ENCODE data around the gene CCL19. TPM values are rescaled to one million over a fixed set of nuclear protein-coding genes. Genes with fewer than 3 reads are reported as not detected.
"Not testable (repeated sequence)": the region's sequence is repeated elsewhere in the genome, so short reads cannot be mapped to it uniquely, and the experiment has no call there.

CCL19 gene
- total RNA-seq (ENCODE audit: low replicate concordance), result not detected in 2 replicates

DNA sequence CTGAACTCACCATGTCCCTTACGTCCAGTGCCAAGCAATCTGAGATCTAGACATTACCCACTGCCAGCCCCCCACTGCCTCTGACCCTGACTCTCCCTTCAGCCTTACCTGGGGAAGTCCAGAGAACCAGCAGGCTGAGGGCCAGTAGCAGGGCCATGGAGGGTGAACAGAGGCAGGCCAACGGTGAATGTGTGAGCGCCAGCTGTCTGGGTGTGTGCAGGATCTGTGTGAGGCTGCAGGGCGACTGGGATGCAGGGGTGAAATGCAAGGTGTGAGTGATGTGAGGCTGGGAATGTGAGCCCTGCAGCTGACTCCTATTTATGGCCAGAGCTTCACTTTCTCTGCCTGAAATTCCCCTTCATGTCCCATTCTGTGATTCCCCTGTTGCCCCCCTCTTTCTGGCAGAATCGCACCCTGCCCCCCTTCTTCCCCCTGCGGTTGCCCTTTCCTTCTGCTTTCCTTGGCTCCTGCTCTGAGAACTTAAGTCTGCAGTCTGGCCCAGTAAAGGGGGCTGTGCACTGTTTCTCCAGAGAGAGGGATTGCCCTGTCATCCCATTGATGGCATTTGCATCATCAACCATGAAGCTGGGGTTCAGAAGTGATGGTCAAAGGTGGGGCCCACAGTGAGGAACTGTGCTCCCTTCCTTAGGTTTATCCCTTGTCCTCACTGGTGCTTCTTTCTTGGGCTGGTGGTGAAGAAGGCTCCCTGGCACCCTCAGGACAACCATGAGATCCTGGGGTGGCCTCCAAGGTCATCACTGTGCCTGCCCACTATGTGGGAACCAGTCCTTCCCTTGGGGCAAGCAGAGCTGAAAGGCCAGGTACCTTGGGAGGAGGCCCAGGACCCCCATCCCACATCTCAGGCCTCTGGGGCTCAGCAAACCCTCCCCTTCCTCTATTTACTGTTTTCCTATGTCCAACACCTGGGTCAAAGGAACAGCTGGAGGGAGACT, at the start of gene CCL19:
Gene CCL19, minus strand, starts transcription at position 294 of the 953 bp plus-strand sequence. Its CDS starts 137 bp downstream, at position 157.
- no peak within 1 kb of the TSS for H3K9ac ChIP-seq
- H3K9me3 Mint-ChIP-seq, result peaks cover 3% of the 10 kb centered on the region
- no peak within 1 kb of the TSS for H3K4me3 Mint-ChIP-seq

DNA sequence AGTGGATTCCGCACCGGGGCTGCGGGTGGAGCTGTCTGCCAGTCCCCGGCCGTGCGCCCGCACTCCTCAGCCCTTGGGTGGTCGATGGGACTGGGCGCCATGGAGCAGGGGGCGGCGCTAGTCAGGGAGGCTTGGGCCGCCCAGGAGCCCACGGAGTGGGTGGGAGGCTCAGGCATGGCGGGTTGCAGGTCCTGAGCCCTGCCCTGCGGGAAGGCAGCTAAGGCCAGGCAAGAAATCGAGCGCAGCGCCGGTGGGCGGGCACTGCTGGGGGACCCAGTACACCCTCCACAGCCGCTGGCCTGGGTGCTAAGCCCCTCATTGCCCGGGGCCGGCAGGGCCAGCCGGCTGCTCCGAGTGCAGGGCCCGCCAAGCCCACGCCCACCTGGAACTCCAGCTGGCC, 49.1 kb upstream of the CCL19 start:
- H3K4me3 ChIP-seq; H3K9ac ChIP-seq; H2AFZ ChIP-seq (replicated peaks); H3K36me3 Mint-ChIP-seq; H3K36me3 ChIP-seq; H3F3A ChIP-seq (ENCODE audit: low read depth); H3K4me2 ChIP-seq; H3K9me3 Mint-ChIP-seq; H3K27ac Mint-ChIP-seq; H3K4me3 Mint-ChIP-seq; H3K79me2 ChIP-seq (ENCODE audit: low read depth); DNase-seq (ENCODE audit: low spot score); H3K27me3 Mint-ChIP-seq (ENCODE audit: insufficient read depth, low read depth); H3K27ac ChIP-seq; H3K4me1 Mint-ChIP-seq; H4K20me1 ChIP-seq (ENCODE audit: low read depth); H3K4me1 ChIP-seq; H3K9me3 ChIP-seq (ENCODE audit: low read depth); H3K27me3 ChIP-seq: not testable (repeated sequence)

More for the DNA sequence above, at the start of gene CCL19:
- TF ChIP-seq EZH2phosphoT487 (IDR thresholded peaks at IDR 0.05) (no peak), EZH2 (IDR thresholded peaks at IDR 0.05) (no peak)
- TF ChIP-seq, protein P1, sequence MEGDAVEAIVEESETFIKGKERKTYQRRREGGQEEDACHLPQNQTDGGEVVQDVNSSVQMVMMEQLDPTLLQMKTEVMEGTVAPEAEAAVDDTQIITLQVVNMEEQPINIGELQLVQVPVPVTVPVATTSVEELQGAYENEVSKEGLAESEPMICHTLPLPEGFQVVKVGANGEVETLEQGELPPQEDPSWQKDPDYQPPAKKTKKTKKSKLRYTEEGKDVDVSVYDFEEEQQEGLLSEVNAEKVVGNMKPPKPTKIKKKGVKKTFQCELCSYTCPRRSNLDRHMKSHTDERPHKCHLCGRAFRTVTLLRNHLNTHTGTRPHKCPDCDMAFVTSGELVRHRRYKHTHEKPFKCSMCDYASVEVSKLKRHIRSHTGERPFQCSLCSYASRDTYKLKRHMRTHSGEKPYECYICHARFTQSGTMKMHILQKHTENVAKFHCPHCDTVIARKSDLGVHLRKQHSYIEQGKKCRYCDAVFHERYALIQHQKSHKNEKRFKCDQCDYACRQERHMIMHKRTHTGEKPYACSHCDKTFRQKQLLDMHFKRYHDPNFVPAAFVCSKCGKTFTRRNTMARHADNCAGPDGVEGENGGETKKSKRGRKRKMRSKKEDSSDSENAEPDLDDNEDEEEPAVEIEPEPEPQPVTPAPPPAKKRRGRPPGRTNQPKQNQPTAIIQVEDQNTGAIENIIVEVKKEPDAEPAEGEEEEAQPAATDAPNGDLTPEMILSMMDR (IDR thresholded peaks at IDR 0.05), result no peak
- no peak within 1 kb of the TSS for H3K27ac Mint-ChIP-seq
- DNase-seq (ENCODE audit: low spot score), result no peak
- Histone ChIP-seq H3K79me2 (ENCODE audit: low read depth) (no peaks in the 10 kb centered on the region), H2AFZ (replicated peaks) (no peak within 1 kb of the TSS), H3K4me1 (peaks cover 4% of the 10 kb centered on the region), H3K27ac (no peak within 1 kb of the TSS), H3F3A (ENCODE audit: low read depth) (no peaks in the 10 kb centered on the region), H4K20me1 (ENCODE audit: low read depth) (no peaks in the 10 kb centered on the region), H3K4me2 (no peak within 1 kb of the TSS), H3K4me3 (no peak within 1 kb of the TSS), H3K27me3 (no peaks in the 10 kb centered on the region), H3K36me3 (no peaks in the 10 kb centered on the region), H3K9me3 (ENCODE audit: low read depth) (no peaks in the 10 kb centered on the region)
- peaks cover 6% of the 10 kb centered on the region for H3K27me3 Mint-ChIP-seq (ENCODE audit: insufficient read depth, low read depth)
- H3K36me3 Mint-ChIP-seq, result peaks cover 4% of the 10 kb centered on the region
- H3K4me1 Mint-ChIP-seq, result peaks cover 18% of the 10 kb centered on the region

DNA sequence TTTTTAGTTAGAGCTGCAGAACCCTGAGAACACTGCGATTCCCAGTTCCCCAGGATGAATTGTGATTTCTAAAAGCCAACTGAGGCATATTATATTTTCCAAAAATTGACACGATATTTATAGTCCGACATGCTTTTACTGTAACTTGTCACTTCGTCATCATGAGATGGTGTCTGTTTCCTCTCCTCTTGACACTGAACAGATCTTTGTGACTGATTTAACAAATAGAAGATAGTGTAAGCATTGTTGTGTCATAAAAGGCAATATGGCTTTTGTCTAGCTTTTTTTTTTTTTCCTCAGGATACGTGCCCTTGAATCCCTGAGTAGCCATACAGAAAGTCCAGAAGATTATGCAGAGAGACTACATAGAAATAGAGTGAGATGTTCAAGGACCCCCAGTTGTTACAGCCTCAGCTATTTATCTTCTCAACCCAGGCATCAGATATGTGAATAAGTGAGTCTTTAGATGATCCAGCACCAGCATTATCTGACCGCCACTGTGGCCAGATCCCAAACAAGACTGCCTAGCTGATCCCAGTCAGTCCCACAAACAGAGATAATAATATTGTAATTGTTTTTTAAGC, 46.7 kb upstream of the CCL19 start:
- no peak for DNase-seq (ENCODE audit: low spot score)
- TF ChIP-seq, protein P1 (IDR thresholded peaks at IDR 0.05), result no peak
- TF ChIP-seq EZH2phosphoT487 (IDR thresholded peaks at IDR 0.05) (no peak), EZH2 (IDR thresholded peaks at IDR 0.05) (no peak)
- H3K27ac Mint-ChIP-seq, result no peak overlapping the region
- H3K4me3 Mint-ChIP-seq, result no peak overlapping the region
- Histone ChIP-seq H3K9me3 (ENCODE audit: low read depth) (no peaks in the 10 kb centered on the region), H3K27ac (no peak overlapping the region), H3K79me2 (ENCODE audit: low read depth) (no peaks in the 10 kb centered on the region), H3K36me3 (no peaks in the 10 kb centered on the region), H4K20me1 (ENCODE audit: low read depth) (no peaks in the 10 kb centered on the region), H2AFZ (replicated peaks) (no peak overlapping the region), H3K4me3 (no peak overlapping the region), H3K9ac (no peak overlapping the region), H3K4me1 (no peaks in the 10 kb centered on the region), H3F3A (ENCODE audit: low read depth) (no peaks in the 10 kb centered on the region), H3K4me2 (no peak overlapping the region), H3K27me3 (no peaks in the 10 kb centered on the region)
- H3K36me3 Mint-ChIP-seq, result no peaks in the 10 kb centered on the region
- no peaks in the 10 kb centered on the region for H3K4me1 Mint-ChIP-seq
- H3K9me3 Mint-ChIP-seq, result no peaks in the 10 kb centered on the region
- no peaks in the 10 kb centered on the region for H3K27me3 Mint-ChIP-seq (ENCODE audit: insufficient read depth, low read depth)

DNA sequence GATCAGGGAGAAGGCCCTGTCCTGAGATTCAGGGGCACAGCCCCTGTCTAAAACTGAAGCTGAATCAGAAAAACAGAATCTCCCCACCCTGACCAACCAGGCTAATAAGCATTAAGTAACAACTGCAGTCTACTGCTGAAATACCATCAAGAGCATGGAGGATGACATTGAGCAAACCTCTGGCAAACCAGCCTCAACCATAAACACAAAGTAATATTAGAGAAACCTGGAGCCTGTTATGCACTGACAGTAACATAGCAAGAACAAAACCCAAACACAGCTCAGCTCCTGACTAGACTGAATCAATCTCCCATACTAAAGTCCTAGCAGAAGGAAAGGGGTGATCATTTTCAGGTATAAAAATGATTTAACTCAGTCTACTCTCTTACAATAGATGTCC, 43.6 kb upstream of the CCL19 start:
- H3K4me3 Mint-ChIP-seq, result no peak overlapping the region

More for the DNA sequence above, 43.6 kb upstream of the CCL19 start:
- H3K4me1 Mint-ChIP-seq, result no peaks in the 10 kb centered on the region
- no peaks in the 10 kb centered on the region for H4K20me1 ChIP-seq (ENCODE audit: low read depth)
- no peaks in the 10 kb centered on the region for H3K9me3 ChIP-seq (ENCODE audit: low read depth)
- H3K27me3 ChIP-seq, result no peaks in the 10 kb centered on the region
- no peak overlapping the region for H3K4me2 ChIP-seq
- no peak for DNase-seq (ENCODE audit: low spot score)
- no peak overlapping the region for H3K27ac Mint-ChIP-seq
- TF ChIP-seq, protein P1 (IDR thresholded peaks at IDR 0.05), result no peak
- TF ChIP-seq EZH2 (IDR thresholded peaks at IDR 0.05), result no peak
- TF ChIP-seq EZH2phosphoT487 (IDR thresholded peaks at IDR 0.05), result no peak
- no peaks in the 10 kb centered on the region for H3K27me3 Mint-ChIP-seq (ENCODE audit: insufficient read depth, low read depth)
- no peak overlapping the region for H3K9ac ChIP-seq
- no peak overlapping the region for H3K4me3 ChIP-seq
- no peaks in the 10 kb centered on the region for H3K9me3 Mint-ChIP-seq
- H2AFZ ChIP-seq (replicated peaks), result no peak overlapping the region
- no peaks in the 10 kb centered on the region for H3K4me1 ChIP-seq
- no peaks in the 10 kb centered on the region for H3F3A ChIP-seq (ENCODE audit: low read depth)
- no peaks in the 10 kb centered on the region for H3K36me3 ChIP-seq
- H3K36me3 Mint-ChIP-seq, result no peaks in the 10 kb centered on the region
- no peak overlapping the region for H3K27ac ChIP-seq
- no peaks in the 10 kb centered on the region for H3K79me2 ChIP-seq (ENCODE audit: low read depth)
